ENCODE measurements around the gene DIS3L2.

Gene DIS3L2, protein sequence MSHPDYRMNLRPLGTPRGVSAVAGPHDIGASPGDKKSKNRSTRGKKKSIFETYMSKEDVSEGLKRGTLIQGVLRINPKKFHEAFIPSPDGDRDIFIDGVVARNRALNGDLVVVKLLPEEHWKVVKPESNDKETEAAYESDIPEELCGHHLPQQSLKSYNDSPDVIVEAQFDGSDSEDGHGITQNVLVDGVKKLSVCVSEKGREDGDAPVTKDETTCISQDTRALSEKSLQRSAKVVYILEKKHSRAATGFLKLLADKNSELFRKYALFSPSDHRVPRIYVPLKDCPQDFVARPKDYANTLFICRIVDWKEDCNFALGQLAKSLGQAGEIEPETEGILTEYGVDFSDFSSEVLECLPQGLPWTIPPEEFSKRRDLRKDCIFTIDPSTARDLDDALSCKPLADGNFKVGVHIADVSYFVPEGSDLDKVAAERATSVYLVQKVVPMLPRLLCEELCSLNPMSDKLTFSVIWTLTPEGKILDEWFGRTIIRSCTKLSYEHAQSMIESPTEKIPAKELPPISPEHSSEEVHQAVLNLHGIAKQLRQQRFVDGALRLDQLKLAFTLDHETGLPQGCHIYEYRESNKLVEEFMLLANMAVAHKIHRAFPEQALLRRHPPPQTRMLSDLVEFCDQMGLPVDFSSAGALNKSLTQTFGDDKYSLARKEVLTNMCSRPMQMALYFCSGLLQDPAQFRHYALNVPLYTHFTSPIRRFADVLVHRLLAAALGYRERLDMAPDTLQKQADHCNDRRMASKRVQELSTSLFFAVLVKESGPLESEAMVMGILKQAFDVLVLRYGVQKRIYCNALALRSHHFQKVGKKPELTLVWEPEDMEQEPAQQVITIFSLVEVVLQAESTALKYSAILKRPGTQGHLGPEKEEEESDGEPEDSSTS

DNA sequence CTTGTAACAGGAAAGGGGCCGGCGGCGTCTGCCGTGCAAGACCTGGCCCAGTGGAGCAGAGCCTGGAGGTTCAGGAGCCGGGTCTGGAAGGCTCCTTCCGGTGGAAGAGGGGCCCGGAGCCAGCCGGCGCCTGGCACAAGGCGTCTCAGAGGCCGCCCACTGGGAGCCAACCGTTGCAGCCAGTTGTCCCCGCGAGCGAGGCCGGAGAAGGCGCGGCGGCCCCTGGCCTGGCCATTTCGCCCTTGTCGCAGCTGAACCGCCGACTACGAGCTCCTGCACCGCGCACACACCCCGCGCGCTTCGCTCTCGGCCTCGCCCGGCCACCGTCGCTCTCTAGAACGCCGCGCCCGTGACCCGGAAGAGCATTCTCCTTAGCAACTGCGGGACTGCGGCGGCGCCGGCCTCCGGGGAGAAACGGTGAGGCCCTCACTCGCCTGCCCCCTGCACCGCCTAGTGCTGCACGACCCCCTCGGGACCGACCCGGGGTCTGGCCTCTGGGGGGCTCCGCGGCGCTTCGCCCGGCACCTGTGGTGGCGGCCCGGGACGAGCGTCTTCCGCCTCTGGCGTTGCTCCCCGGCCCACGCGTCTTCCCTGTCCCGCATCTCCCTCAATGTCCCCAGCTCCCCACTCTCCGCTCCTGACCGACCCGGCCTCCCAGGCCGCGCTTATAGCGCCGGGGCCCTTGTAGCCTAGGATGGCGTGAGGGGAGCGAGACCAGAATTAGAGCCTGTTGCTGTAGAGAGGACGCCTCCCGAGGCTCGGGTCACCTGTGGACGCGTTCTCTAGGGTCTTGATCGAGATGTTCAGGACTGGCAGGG is at the start of gene DIS3L2:
Gene DIS3L2 (plus strand): TSS at position 365 of the 818 bp plus-strand sequence. CDS start 53,215 bp downstream, outside the sequence.
- peak; percentile 76 for DNase-seq (ENCODE audit: low spot score)

DNA sequence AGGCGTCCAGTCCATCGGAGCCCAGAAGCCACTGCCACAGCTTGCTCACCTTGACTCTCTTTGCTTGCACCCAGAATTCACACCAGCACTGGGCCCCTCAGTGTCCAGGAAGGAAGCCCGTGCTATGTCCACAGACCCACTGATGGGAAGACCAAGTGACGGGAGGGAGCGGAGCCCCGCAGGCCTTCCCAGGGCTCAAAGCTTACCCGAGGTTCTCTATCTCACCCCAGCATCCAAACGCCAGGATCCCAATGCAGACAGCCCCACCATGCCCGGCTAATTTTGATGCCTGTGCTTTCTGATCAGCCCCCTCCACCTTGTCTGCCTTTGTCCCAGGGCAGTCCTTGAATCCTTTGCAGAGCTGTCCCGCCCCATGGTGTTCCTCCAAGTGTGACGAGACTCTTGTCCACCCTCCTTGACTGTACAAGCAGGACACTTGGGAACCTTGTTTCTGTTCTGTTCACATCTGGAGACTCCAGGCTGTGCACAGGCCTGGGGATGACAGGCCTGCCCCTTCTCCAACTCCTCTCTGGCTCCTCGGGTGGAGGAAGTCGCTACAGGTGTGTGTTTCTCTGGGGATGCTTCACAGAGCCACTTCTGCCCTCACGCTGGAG is 47.3 kb upstream of the DIS3L2 start:
- DNase-seq (ENCODE audit: low spot score): no peak

DNA sequence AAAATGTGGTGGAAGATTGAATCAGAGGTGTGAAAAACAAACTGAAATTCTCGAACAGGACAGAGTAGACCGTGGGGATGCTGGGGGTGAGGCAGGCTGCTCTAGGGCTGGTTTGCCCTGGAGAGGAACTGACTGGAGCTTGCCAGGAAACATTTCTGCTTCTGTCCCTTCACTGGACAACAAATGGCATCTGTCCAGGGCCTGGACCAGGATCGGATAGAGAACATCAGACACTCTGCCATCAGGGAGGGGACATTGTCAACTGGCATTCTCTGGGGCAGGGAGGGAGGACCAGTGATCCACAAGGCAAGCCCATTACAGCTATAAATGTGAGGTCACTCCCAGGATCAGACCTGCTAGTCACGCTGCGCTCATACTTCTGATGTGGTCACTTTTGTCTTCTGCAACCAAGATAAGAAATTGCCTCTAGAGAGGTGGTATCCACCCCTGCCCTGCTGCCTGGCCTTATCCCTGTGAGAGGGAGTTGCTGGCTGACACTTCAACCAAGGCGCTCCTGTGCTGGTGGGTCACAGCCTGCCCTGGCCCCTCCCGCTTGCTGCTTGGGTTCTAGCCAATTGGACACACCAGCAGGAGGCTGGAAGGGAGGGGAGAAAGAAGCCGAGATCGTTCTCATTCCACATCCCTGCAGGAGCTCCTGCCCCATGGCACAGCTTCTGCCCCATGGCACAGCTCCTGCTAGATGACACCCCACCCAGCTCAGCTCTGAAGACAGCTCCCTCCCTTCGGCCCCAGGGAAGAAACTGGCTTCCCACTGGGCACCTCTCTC is 44.0 kb upstream of the DIS3L2 start:
- no peak for DNase-seq (ENCODE audit: low spot score)

GRCh38 chr2:231918501-231919330 is 42.8 kb upstream of the DIS3L2 start:
- no peak for DNase-seq (ENCODE audit: low spot score)

- no peak for DNase-seq (ENCODE audit: low spot score)
Measured at GRCh38 chr2:231919341-231920035, 42.0 kb upstream of the DIS3L2 start.

DNA sequence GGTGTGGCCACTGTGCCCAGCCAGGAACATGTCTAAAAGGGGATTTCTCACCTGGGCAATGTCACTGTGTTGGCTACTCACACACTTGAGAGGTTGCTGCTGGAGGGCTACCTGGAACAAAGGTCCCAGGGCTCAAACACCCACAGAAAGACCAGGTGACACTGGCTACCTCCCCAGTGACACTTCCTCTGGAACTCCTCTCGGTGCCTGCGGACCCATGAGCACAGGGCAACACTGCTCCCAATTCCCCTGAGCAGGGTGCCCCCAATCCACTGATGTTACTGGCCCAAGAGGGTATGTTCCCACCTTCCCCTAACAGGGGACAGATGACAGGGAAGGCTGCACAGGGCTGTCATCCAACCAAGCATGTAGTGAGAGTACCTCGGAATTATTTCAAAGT is 41.1 kb upstream of the DIS3L2 start:
- no peak for DNase-seq (ENCODE audit: low spot score)

DNA sequence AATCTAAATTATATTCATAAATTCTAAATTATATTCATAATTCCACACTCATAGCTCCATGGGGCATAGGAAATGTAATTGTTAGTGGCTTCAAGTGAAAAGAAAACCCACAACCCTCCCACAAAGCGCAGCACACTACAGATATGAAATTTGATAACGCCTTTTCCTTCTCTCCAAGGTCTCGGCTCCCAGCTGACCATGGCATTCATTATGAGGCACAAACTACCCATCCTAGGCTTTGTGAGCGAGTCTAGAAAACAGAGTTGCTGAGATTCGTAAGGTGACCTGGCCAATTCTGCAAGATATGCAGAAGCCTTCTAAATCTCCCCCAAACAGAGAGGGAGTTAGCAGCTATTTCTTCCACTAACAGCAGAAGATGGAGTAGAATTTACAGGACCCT is 40.7 kb upstream of the DIS3L2 start:
- DNase-seq (ENCODE audit: low spot score): no peak

GRCh38 chr2:231922311-231923009 is 39.1 kb upstream of the DIS3L2 start:
- no peak for DNase-seq (ENCODE audit: low spot score)

- no peak for DNase-seq (ENCODE audit: low spot score)
Measured at GRCh38 chr2:231923010-231923344, 38.5 kb upstream of the DIS3L2 start.

- no peak for DNase-seq (ENCODE audit: low spot score)
Measured at GRCh38 chr2:231923951-231924888, 37.3 kb upstream of the DIS3L2 start.

DNA sequence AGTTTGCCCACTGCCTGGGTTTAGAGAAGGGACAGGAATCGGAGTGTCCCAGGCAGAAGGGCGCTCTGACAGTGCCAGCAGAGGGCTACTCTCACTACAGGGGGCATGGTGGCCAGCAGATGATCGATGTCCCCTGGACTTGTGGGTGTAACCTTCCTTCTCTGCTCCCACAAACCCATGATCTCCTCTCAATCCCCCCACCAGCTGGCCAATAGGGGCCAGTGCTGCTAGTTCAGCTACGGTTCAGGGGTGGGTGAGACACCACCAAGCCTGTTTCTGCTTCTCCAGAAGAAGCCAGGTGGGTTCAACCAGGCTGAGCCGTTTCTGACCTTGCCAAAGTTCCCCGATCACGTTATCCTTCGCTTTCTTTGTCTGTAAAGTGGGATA is 36.6 kb upstream of the DIS3L2 start:
- DNase-seq (ENCODE audit: low spot score): no peak

GRCh38 chr2:231925303-231926179 is 36.0 kb upstream of the DIS3L2 start:
- peak; percentile 51 for DNase-seq (ENCODE audit: low spot score)

GRCh38 chr2:231926180-231926741 is 35.3 kb upstream of the DIS3L2 start, which contains the start of gene NPPC:
Gene NPPC (minus strand): TSS chr2:231926396. CDS start chr2:231926249, 147 bp downstream.
- DNase-seq (ENCODE audit: low spot score): peak; percentile 3

DNA sequence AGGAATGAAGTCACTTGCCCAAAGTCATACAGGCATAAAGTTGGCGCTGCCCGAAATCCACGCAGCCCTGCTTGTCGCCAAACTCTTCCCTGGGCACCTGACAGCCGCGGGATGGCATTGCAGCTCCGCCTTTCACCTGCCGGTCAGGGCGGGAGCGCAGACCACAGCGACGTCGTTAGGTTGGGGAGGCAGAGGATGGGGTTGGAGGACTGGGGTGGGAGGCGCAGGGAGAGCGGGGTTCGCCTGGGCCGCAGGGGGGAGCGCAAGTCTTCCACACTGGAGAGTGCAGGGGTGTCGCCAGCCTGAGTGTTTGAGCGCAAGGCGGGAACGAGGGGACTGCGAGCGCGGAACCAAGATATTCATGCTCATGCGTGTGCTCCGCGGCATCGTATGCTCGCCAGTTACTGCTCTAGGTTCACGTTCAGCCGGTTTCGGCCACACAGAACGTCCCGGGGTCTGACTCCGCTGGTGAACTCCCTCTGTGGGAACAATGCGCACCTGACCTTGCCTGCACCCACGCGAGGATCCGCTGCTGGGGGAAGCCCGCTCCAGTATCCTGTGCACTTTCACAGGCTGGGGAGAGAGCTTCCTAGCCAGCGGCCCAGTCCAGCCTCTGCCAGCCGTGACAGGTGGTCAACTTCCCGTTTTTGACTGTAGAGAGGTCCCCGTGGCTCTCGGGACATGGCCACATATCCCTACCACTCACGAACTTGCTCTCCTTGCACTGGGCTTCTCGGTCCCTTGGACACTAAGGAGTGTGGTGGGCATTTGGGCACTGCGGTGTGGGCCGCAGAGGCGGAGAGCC is 34.5 kb upstream of the DIS3L2 start:
- no peak for DNase-seq (ENCODE audit: low spot score)

DNA sequence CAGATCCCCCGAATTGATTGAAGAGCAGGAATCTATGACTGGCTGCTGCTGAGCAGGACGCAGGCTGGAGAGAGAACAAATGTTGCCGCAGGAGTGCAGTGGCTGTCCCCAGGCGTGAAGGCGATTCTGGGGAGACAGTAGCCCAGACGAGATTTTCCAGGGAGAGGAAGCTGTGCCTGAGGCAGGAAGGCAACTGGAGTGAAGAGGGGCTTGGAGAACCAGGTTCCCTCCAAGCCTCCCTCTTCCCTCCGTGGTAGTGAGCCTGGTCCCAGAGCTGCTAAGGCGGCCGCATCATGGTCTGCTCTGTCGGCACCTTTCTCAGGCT is 34.0 kb upstream of the DIS3L2 start:
- no peak for DNase-seq (ENCODE audit: low spot score)

- DNase-seq (ENCODE audit: low spot score): no peak
Measured at GRCh38 chr2:231928481-231928880, 33.0 kb upstream of the DIS3L2 start.

Measured in CD4-positive, alpha-beta T cell treated with Interleukin-15 for 4 hours (primary cell).